SU-DHL-6 (cell line): ENCODE measurements around the gene SMAD1.

Experiments used
- H2AFZ ChIP-seq: fragments of 200-600 bp; sonication (generic); 2 replicates; pipeline ENCODE4 v1.6.1; 2014; ENCODE audit warnings: low read depth, mild to moderate bottlenecking, moderate library complexity, mixed read lengths, antibody characterized with exemption, low read length; ENCODE audit not compliant: severe bottlenecking
- H3F3A ChIP-seq: fragments of 200-600 bp; shearing (Covaris generic); 2 replicates; pipeline ENCODE4 v1.6.0; 2016; ENCODE audit warnings: antibody characterized with exemption, mild to moderate bottlenecking; ENCODE audit not compliant: insufficient read depth
- H3K27ac ChIP-seq: fragments of 200-600 bp; sonication (generic); 2 replicates; pipeline ENCODE4 v1.5.1; 2016; ENCODE audit warnings: low read depth, mild to moderate bottlenecking, low read length, moderate library complexity, mixed read lengths
- H3K27me3 ChIP-seq: fragments of 200-600 bp; sonication (generic), shearing (Covaris generic); 2 replicates; pipeline ENCODE4 v1.6.0; 2014; ENCODE audit warnings: mild to moderate bottlenecking, low read length
- H3K36me3 ChIP-seq: fragments of 200-600 bp; sonication (generic); 2 replicates; pipeline ENCODE4 v1.6.1; 2014; ENCODE audit warnings: mild to moderate bottlenecking, low read length, mixed read lengths
- H3K4me2 ChIP-seq: fragments of 300-600, 200-600 bp; shearing (Covaris generic), sonication (generic); 2 replicates; pipeline ENCODE4 v1.6.0; 2014; ENCODE audit warnings: low read length, low read depth, mild to moderate bottlenecking; ENCODE audit not compliant: poor library complexity, severe bottlenecking
- H3K4me3 ChIP-seq: fragments of 200-600 bp; sonication (generic); 2 replicates; pipeline ENCODE4 v1.5.1; 2014; ENCODE audit warnings: antibody characterized with exemption, low read length, mild to moderate bottlenecking, mixed read lengths; ENCODE audit not compliant: insufficient read depth, poor library complexity, severe bottlenecking
- H3K79me2 ChIP-seq: fragments of 200-600 bp; sonication (generic); 2 replicates; pipeline ENCODE4 v1.6.1; 2014; ENCODE audit warnings: mild to moderate bottlenecking, low read length, moderate library complexity; ENCODE audit not compliant: insufficient read depth
- H3K9ac ChIP-seq: fragments of 200-600 bp; sonication (generic); 2 replicates; pipeline ENCODE4 v1.7.0; 2014; ENCODE audit warnings: mild to moderate bottlenecking, low read length
- H3K9me2 ChIP-seq: fragments of 200-600 bp; sonication (generic); replicated peaks from 2 replicates; pipeline ENCODE4 v1.6.1; 2014; ENCODE audit warnings: low read length; ENCODE audit not compliant: insufficient read depth
- H3K9me3 ChIP-seq: fragments of 200-600 bp; sonication (generic); 2 replicates; pipeline ENCODE4 v1.6.1; 2014; ENCODE audit warnings: low read length, mixed read lengths; ENCODE audit not compliant: insufficient read depth
- H4K20me1 ChIP-seq: fragments of 200-600 bp; sonication (generic); 2 replicates; pipeline ENCODE4 v1.6.1; 2014; ENCODE audit warnings: low read depth, mild to moderate bottlenecking, antibody characterized with exemption, low read length, moderate library complexity, mixed read lengths
- CTCF ChIP-seq: fragments of 200-600 bp; sonication (generic); IDR thresholded peaks from one replicate; pipeline ENCODE4 v1.5.1; 2017; ENCODE audit warnings: antibody characterized with exemption, mild to moderate bottlenecking, low read length, moderate library complexity; ENCODE audit not compliant: insufficient read depth, poor library complexity, severe bottlenecking
- EZH2phosphoT487 ChIP-seq: fragments of 200-600 bp; sonication (generic), shearing (Covaris generic); conservative IDR thresholded peaks from 2 replicates; pipeline ENCODE4 v1.6.1; 2018; ENCODE audit warnings: mild to moderate bottlenecking, antibody characterized with exemption, low read length, moderate library complexity, mixed read lengths

The SMAD1 gene

GRCh38 chr4:145528601-145529000 lies 46.9 kb downstream of the SMAD1 start:
- no peak overlapping the region for H2AFZ ChIP-seq
- H3K4me3 ChIP-seq, result no peak overlapping the region
- H3K4me2 ChIP-seq, result no peak overlapping the region
- H3K27ac ChIP-seq, result no peak overlapping the region
- H3K9me2 ChIP-seq, result no peaks in the 10 kb centered on the region
- no peaks in the 10 kb centered on the region for H3K79me2 ChIP-seq
- TF ChIP-seq CTCF (no peak), EZH2phosphoT487 (no peak)
- no peaks in the 10 kb centered on the region for H3K36me3 ChIP-seq
- H3K27me3 ChIP-seq, result no peaks in the 10 kb centered on the region
- H3F3A ChIP-seq, result no peaks in the 10 kb centered on the region
- H3K9me3 ChIP-seq, result no peaks in the 10 kb centered on the region
- no peak overlapping the region for H3K9ac ChIP-seq
- no peaks in the 10 kb centered on the region for H4K20me1 ChIP-seq

DNA sequence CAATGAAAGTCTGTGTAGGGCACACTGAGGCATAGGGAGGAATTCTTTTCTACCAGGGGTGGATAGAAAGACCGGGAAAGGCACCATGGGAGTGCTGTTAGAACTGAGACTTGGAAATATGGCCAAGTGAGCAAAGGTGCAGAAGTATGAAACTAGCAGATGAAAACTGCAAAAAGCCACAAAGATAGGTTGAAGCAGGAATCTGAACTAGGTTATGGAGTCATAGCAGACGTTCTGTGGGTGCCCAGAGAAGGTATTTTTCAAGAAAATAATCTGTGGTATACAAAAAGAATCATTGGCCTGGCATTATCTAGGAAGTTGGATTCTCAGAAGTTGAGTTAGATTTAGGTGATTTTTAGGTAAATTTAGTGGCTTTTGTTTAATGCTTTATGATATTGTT lies 48.5 kb downstream of the SMAD1 start:
- Histone ChIP-seq H3K4me2 (no peak overlapping the region), H3K9me2 (no peaks in the 10 kb centered on the region), H4K20me1 (no peaks in the 10 kb centered on the region), H3K4me3 (no peak overlapping the region), H3K36me3 (no peaks in the 10 kb centered on the region), H3K79me2 (no peaks in the 10 kb centered on the region), H3K9me3 (no peaks in the 10 kb centered on the region), H3F3A (no peaks in the 10 kb centered on the region), H2AFZ (no peak overlapping the region), H3K27ac (no peak overlapping the region), H3K27me3 (no peaks in the 10 kb centered on the region), H3K9ac (no peak overlapping the region)
- TF ChIP-seq EZH2phosphoT487, result no peak
- TF ChIP-seq CTCF, result no peak

- no peak for TF ChIP-seq CTCF
- no peak for TF ChIP-seq EZH2phosphoT487
- Histone ChIP-seq H4K20me1 (no peaks in the 10 kb centered on the region), H3F3A (no peaks in the 10 kb centered on the region), H3K27me3 (no peaks in the 10 kb centered on the region), H3K9me3 (no peaks in the 10 kb centered on the region), H3K79me2 (no peaks in the 10 kb centered on the region), H3K4me3 (no peak overlapping the region), H3K9ac (no peak overlapping the region), H3K36me3 (no peaks in the 10 kb centered on the region), H2AFZ (no peak overlapping the region), H3K27ac (no peak overlapping the region), H3K4me2 (no peak overlapping the region), H3K9me2 (no peaks in the 10 kb centered on the region)
Measured at GRCh38 chr4:145530662-145531061, 49.0 kb downstream of the SMAD1 start.

- Histone ChIP-seq H3K4me3 (no peak overlapping the region), H3K9me3 (no peaks in the 10 kb centered on the region), H3K27ac (no peak overlapping the region), H3K9ac (no peak overlapping the region), H3K36me3 (no peaks in the 10 kb centered on the region), H4K20me1 (no peaks in the 10 kb centered on the region), H3K9me2 (no peaks in the 10 kb centered on the region), H3K79me2 (no peaks in the 10 kb centered on the region), H3K4me2 (no peak overlapping the region), H2AFZ (no peak overlapping the region), H3K27me3 (no peaks in the 10 kb centered on the region), H3F3A (no peaks in the 10 kb centered on the region)
- no peak for TF ChIP-seq EZH2phosphoT487
- TF ChIP-seq CTCF, result no peak
Measured at GRCh38 chr4:145531223-145531622, 49.6 kb downstream of the SMAD1 start.
